ENCODE results near the gene CASKIN1.

DNA sequence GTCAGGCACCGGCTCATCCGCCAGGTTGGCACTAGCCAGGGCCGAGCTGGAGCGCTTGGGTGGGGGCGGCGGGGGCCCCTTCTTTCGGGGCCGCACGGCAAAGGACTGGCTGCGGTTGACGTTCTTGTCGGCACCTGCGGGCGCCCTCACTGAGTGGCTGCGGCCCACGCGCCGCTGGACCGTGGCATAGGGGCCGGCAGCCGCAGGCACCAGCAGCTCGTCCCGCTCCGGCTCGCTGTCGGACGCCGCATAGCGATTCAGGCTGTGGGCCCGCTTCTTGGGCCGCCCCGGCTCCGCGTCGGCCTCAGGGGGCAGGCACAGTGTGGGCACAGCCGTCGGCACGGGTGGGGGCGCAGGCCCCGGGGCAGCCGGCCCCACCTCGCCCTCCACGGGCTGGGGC, 15.9 kb downstream of the CASKIN1 start:
- TF ChIP-seq CTCF (IDR thresholded peaks at IDR 0.05) (no peak), POLR2A (IDR thresholded peaks at IDR 0.05) (no peak)
